ENCODE results near the gene P2RX7. TPM values are rescaled to one million over a fixed set of nuclear protein-coding genes. Genes with fewer than 3 reads are reported as not detected.

P2RX7 gene
- total RNA-seq (2022), result not detected in 2 replicates
- percentile 3 among the genes with signal in this experiment for Bru-seq, nascent RNA
- percentile 3 among the genes with signal in this experiment for BruChase-seq, experiment 1, labeled RNA remaining after a 6-hour chase
- BruChase-seq, experiment 2, labeled RNA remaining after a 2-hour chase, result percentile 4 among the genes with signal in this experiment
- long read RNA-seq, result 0 reads

DNA sequence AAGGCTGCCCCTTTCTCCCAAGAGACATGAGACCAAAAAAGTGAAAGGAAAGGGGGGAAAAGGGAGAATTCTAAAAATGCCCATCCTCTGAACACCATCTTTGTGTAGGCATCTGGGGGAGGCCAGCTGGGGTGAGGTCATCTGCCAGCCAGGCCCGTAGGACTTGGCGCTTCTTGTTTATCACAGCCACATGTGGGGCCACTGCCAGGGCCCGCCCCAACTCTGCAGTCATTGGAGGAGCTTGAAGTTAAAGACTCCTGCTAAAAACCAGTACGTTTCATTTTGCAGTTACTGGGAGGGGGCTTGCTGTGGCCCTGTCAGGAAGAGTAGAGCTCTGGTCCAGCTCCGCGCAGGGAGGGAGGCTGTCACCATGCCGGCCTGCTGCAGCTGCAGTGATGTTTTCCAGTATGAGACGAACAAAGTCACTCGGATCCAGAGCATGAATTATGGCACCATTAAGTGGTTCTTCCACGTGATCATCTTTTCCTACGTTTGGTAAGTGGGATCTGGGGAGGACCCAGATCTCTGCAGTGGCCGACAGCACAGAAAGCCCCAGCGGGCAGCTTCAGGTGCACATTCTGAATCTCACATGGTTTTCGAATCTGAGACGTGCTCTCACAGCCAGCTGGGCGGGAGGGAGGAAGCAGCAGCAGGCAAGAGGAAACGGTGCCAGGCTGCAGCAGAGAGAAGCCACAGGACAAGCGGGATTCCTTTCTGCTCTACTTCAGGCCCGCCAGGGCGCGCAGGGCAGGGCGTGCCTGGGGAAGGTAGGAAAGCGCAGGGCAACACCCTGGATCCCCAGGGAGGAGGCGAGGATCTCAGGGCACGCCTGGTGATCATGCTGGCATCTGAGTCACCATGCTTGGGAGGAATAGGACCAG is at the start of gene P2RX7:
Gene P2RX7, plus strand, starts transcription at position 276 of the 881 bp plus-strand sequence. Its CDS starts 95 bp downstream, at position 371.
- peak; percentile 69 for DNase-seq
- Mint-ChIP-seq H3K27ac (ENCODE audit: unreplicated experiment) (no peak within 1 kb of the TSS), H3K9me3 (ENCODE audit: low read depth, unreplicated experiment) (peaks cover 2% of the 10 kb centered on the region), H3K4me3 (ENCODE audit: low read depth, unreplicated experiment) (no peak within 1 kb of the TSS), H3K27me3 (ENCODE audit: unreplicated experiment) (peaks cover 34% of the 10 kb centered on the region), H3K4me1 (ENCODE audit: low read depth, unreplicated experiment) (peaks cover 23% of the 10 kb centered on the region), H3K36me3 (ENCODE audit: insufficient read depth, unreplicated experiment) (no peaks in the 10 kb centered on the region)
- CTCF ChIA-PET, result no interaction called here
- TF ChIP-seq, protein P1, sequence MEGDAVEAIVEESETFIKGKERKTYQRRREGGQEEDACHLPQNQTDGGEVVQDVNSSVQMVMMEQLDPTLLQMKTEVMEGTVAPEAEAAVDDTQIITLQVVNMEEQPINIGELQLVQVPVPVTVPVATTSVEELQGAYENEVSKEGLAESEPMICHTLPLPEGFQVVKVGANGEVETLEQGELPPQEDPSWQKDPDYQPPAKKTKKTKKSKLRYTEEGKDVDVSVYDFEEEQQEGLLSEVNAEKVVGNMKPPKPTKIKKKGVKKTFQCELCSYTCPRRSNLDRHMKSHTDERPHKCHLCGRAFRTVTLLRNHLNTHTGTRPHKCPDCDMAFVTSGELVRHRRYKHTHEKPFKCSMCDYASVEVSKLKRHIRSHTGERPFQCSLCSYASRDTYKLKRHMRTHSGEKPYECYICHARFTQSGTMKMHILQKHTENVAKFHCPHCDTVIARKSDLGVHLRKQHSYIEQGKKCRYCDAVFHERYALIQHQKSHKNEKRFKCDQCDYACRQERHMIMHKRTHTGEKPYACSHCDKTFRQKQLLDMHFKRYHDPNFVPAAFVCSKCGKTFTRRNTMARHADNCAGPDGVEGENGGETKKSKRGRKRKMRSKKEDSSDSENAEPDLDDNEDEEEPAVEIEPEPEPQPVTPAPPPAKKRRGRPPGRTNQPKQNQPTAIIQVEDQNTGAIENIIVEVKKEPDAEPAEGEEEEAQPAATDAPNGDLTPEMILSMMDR (IDR thresholded peaks at IDR 0.05; ENCODE audit: unreplicated experiment), result no peak
- BruUV-seq (replicated peaks), result no TSS peak
- intact Hi-C loops (cut with micrococcal nuclease; ENCODE audit: unreplicated experiment), result no loop called here

- intact Hi-C loops (cut with micrococcal nuclease; ENCODE audit: unreplicated experiment), result no loop called here
- CTCF ChIA-PET, result no interaction called here
- DNase-seq, result no peak
- Mint-ChIP-seq H3K9me3 (ENCODE audit: low read depth, unreplicated experiment) (no peaks in the 10 kb centered on the region), H3K27ac (ENCODE audit: unreplicated experiment) (no peak overlapping the region), H3K36me3 (ENCODE audit: insufficient read depth, unreplicated experiment) (no peaks in the 10 kb centered on the region), H3K27me3 (ENCODE audit: unreplicated experiment) (peaks cover 38% of the 10 kb centered on the region), H3K4me3 (ENCODE audit: low read depth, unreplicated experiment) (no peak overlapping the region), H3K4me1 (ENCODE audit: low read depth, unreplicated experiment) (no peaks in the 10 kb centered on the region)
- TF ChIP-seq, protein P1 (IDR thresholded peaks at IDR 0.05; ENCODE audit: unreplicated experiment), result no peak
- BruUV-seq (replicated peaks), result no TSS peak
Measured at GRCh38 chr12:121084229-121084628, 48.4 kb upstream of the P2RX7 start.

DNA sequence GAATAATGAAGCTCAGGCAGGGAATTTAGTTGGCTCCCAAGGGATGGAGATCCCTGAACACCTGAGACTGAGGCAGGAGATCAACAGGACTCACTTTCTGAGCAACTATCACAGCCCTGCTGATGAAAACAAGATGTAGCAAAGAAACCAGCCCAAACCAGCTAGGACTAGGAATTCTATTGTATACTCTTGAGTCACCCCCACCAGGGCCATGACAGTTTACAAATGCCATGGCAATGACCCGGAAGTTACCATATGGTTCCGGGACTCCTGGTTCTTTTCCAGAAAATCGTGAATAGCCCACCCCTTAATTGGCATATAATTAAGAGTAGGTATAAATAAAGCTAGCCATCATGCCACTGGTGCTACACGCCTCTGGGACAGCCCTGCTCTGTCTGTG is 47.6 kb upstream of the P2RX7 start:
- H3K27me3 Mint-ChIP-seq (ENCODE audit: unreplicated experiment), result peaks cover 40% of the 10 kb centered on the region
- CTCF ChIA-PET, result no interaction called here
- H3K36me3 Mint-ChIP-seq (ENCODE audit: insufficient read depth, unreplicated experiment), result no peaks in the 10 kb centered on the region
- no peaks in the 10 kb centered on the region for H3K9me3 Mint-ChIP-seq (ENCODE audit: low read depth, unreplicated experiment)
- TF ChIP-seq, protein P1 (IDR thresholded peaks at IDR 0.05; ENCODE audit: unreplicated experiment), result no peak
- DNase-seq, result no peak
- BruUV-seq (replicated peaks), result no TSS peak
- no peak overlapping the region for H3K27ac Mint-ChIP-seq (ENCODE audit: unreplicated experiment)
- H3K4me3 Mint-ChIP-seq (ENCODE audit: low read depth, unreplicated experiment), result no peak overlapping the region
- intact Hi-C loops (cut with micrococcal nuclease; ENCODE audit: unreplicated experiment), result no loop called here
- no peaks in the 10 kb centered on the region for H3K4me1 Mint-ChIP-seq (ENCODE audit: low read depth, unreplicated experiment)

- H3K36me3 Mint-ChIP-seq (ENCODE audit: insufficient read depth, unreplicated experiment), result no peaks in the 10 kb centered on the region
- H3K27me3 Mint-ChIP-seq (ENCODE audit: unreplicated experiment), result peaks cover 46% of the 10 kb centered on the region
- TF ChIP-seq, protein P1 (IDR thresholded peaks at IDR 0.05; ENCODE audit: unreplicated experiment), result no peak
- intact Hi-C loops (cut with micrococcal nuclease; ENCODE audit: unreplicated experiment), result no loop called here
- no peaks in the 10 kb centered on the region for H3K4me1 Mint-ChIP-seq (ENCODE audit: low read depth, unreplicated experiment)
- H3K9me3 Mint-ChIP-seq (ENCODE audit: low read depth, unreplicated experiment), result no peaks in the 10 kb centered on the region
- BruUV-seq (replicated peaks), result no TSS peak
- DNase-seq, result no peak
- H3K4me3 Mint-ChIP-seq (ENCODE audit: low read depth, unreplicated experiment), result no peak overlapping the region
- no peak overlapping the region for H3K27ac Mint-ChIP-seq (ENCODE audit: unreplicated experiment)
- CTCF ChIA-PET, result no interaction called here
Measured at GRCh38 chr12:121085506-121086353, 46.9 kb upstream of the P2RX7 start.

Measured in Calu3 (cell line).